Osteoblast (primary cell): ENCODE measurements around the gene KLF2. TPM values are rescaled to one million over a fixed set of nuclear protein-coding genes. Genes with fewer than 3 reads are reported as not detected.
A peak's percentile ranks its signal among the peaks of the same experiment; 100 is the strongest.
"Not testable (repeated sequence)": the region's sequence is repeated elsewhere in the genome, so short reads cannot be mapped to it uniquely, and the experiment has no call there.

Experiments
- DNase-seq: peaks from one replicate; pipeline ENCODE4 v3.0.0; 2011; ENCODE audit warnings: low spot score, mixed read lengths; ENCODE audit not compliant: insufficient read length; ENCODE audit errors: missing footprints
- H2AFZ ChIP-seq: 2 replicates; pipeline ENCODE4 v1.6.0; 2011; ENCODE audit warnings: mild to moderate bottlenecking, low read length
- H3K27ac ChIP-seq: 2 replicates; pipeline ENCODE4 v1.5.1; 2011; ENCODE audit warnings: mild to moderate bottlenecking, low read depth, low read length, moderate library complexity
- H3K27me3 ChIP-seq: 2 replicates; pipeline ENCODE4 v1.6.0; 2012; ENCODE audit warnings: mild to moderate bottlenecking, control low read depth, inconsistent platforms, low read length, moderate library complexity; ENCODE audit not compliant: insufficient read depth
- H3K36me3 ChIP-seq: 2 replicates; pipeline ENCODE4 v1.5.1; 2011; ENCODE audit warnings: mild to moderate bottlenecking, low read length, control low read depth, moderate library complexity; ENCODE audit not compliant: insufficient read depth
- H3K4me1 ChIP-seq: 2 replicates; pipeline ENCODE4 v1.5.1; 2011; ENCODE audit warnings: mild to moderate bottlenecking, low read length, control low read depth, moderate library complexity; ENCODE audit not compliant: insufficient read depth
- H3K4me2 ChIP-seq: 2 replicates; pipeline ENCODE4 v1.6.0; 2011; ENCODE audit warnings: mild to moderate bottlenecking, low read length; ENCODE audit not compliant: insufficient read depth
- H3K4me3 ChIP-seq: fragments of 200-600 bp; sonication (generic); 3 replicates; pipeline ENCODE4 v1.5.1; 2012; ENCODE audit warnings: mild to moderate bottlenecking, low read length, inconsistent platforms; ENCODE audit not compliant: insufficient read depth
- H3K79me2 ChIP-seq: 2 replicates; pipeline ENCODE4 v1.6.0; 2012; ENCODE audit warnings: mild to moderate bottlenecking, low read length, control low read depth, inconsistent platforms; ENCODE audit not compliant: insufficient read depth
- H3K9me3 ChIP-seq: 2 replicates; pipeline ENCODE4 v1.5.1; 2011; ENCODE audit warnings: low read depth, low read length, control low read depth
- H4K20me1 ChIP-seq: 2 replicates; pipeline ENCODE4 v1.6.0; 2012; ENCODE audit warnings: mild to moderate bottlenecking, low read length, control low read depth; ENCODE audit not compliant: insufficient read depth
- CTCF ChIP-seq: IDR thresholded peaks from 2 replicates; pipeline ENCODE4 v1.5.1; 2011; ENCODE audit warnings: mild to moderate bottlenecking, low read depth, low read length, moderate library complexity; ENCODE audit errors: extremely low read depth
- total RNA-seq: library from RNA; depleted of rRNA; stranded (reverse); fragments of >200 nt; gene quantifications from 2 replicates; pipeline ENCODE4 v1.2.3, GENCODE V29; 2012

KLF2 gene
- total RNA-seq, 1 donor = 16.6 TPM

- no peak for TF ChIP-seq CTCF
- peak overlapping the region; percentile 76 for H3K27ac ChIP-seq
- no peaks in the 10 kb centered on the region for H3K79me2 ChIP-seq
- DNase-seq = no peak
- no peak overlapping the region for H2AFZ ChIP-seq
- H3K36me3 ChIP-seq = no peaks in the 10 kb centered on the region
- H3K4me3 ChIP-seq = no peak overlapping the region
- H3K4me1 ChIP-seq = peaks cover 21% of the 10 kb centered on the region
- H4K20me1 ChIP-seq = no peaks in the 10 kb centered on the region
- H3K27me3 ChIP-seq = peaks cover 18% of the 10 kb centered on the region
- no peaks in the 10 kb centered on the region for H3K9me3 ChIP-seq
- no peak overlapping the region for H3K4me2 ChIP-seq
Observed at GRCh38 chr19:16284505-16284904, 40.1 kb upstream of the KLF2 start.

GRCh38 chr19:16285079-16285478 is 39.5 kb upstream of the KLF2 start:
- not testable (repeated sequence) for H3K4me2 ChIP-seq, H2AFZ ChIP-seq, H3K36me3 ChIP-seq, H4K20me1 ChIP-seq, DNase-seq, H3K79me2 ChIP-seq, H3K27ac ChIP-seq, H3K9me3 ChIP-seq, H3K4me3 ChIP-seq
- Histone ChIP-seq H3K27me3 (peaks cover 18% of the 10 kb centered on the region), H3K4me1 (peaks cover 19% of the 10 kb centered on the region)

GRCh38 chr19:16285769-16286498 is 38.7 kb upstream of the KLF2 start:
- DNase-seq = no peak
- Histone ChIP-seq H3K4me3 (peak overlapping the region; percentile 60), H3K27ac (peak overlapping the region; percentile 39), H3K4me1 (peaks cover 19% of the 10 kb centered on the region), H3K27me3 (peaks cover 18% of the 10 kb centered on the region), H3K9me3 (no peaks in the 10 kb centered on the region), H2AFZ (peak overlapping the region; percentile 66), H3K4me2 (peak overlapping the region; percentile 79), H3K79me2 (no peaks in the 10 kb centered on the region), H3K36me3 (no peaks in the 10 kb centered on the region), H4K20me1 (no peaks in the 10 kb centered on the region)
- TF ChIP-seq CTCF = no peak

- DNase-seq = no peak
- Histone ChIP-seq H3K36me3 (no peaks in the 10 kb centered on the region), H2AFZ (no peak overlapping the region), H3K4me2 (no peak overlapping the region), H3K79me2 (no peaks in the 10 kb centered on the region), H4K20me1 (no peaks in the 10 kb centered on the region), H3K9me3 (no peaks in the 10 kb centered on the region), H3K4me3 (no peak overlapping the region), H3K4me1 (peaks cover 20% of the 10 kb centered on the region), H3K27ac (no peak overlapping the region), H3K27me3 (peaks cover 18% of the 10 kb centered on the region)
- no peak for TF ChIP-seq CTCF
Observed at GRCh38 chr19:16288544-16288943, 36.1 kb upstream of the KLF2 start.
